ENCODE data around the gene CCDC110. TPM values are rescaled to one million over a fixed set of nuclear protein-coding genes. Genes with fewer than 3 reads are reported as not detected.
A peak's percentile ranks its signal among the peaks of the same experiment; 100 is the strongest.

The CCDC110 gene
- total and polyA plus RNA-seq, 11 donors = 0.19 to 2.6 (median 0.98) TPM

DNA sequence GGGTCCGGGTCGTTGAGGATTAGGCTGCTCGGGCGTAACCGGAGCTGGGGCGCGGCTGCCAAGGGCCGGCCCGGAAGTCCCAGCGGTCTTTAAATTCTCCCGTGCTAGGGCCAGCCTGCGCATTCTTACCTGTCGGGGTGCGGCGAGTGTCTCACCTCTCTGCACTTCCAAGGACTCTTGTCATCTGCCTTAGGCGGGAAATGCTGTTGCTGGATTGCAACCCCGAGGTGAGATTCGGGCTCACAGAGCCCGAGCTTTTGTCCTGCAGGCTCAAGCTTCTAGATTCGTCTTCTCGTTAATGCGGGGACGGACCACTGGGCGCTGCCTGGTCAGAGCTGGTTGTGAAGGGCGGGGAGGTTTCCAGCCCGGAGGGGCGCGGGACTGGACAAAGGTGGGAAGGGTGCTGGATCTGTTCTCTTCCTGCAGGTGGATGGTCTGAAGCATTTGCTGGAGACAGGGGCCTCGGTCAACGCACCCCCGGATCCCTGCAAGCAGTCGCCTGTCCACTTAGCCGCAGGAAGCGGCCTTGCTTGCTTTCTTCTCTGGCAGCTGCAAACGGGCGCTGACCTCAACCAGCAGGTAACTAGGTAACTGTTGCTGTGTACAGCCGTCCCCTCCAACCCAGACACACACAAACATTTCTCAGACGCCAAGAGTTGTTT, 74.7 kb downstream of the CCDC110 start, which contains the start of gene ANKRD37:
Gene ANKRD37 (plus strand): TSS at position 118 of the 662 bp plus-strand sequence. CDS start 83 bp downstream, at position 201.
- H3K27me3 ChIP-seq = no peaks in the 10 kb centered on the region
- peak; percentile 7 to 53 (median 28) for ATAC-seq
- H3K27ac ChIP-seq = peak within 1 kb of the TSS; percentile 98 to 100 (median 100)
- intact Hi-C loops (cut with DNase I) = loop anchor here (1.0 to 10.0 kb wide), 9 partner anchors 28 to 198 kb away; partner anchors contain the start of genes UFSP2 (in 4 of the 10), CFAP97 (in 3 of the 10) and SNX25 (in 3 of the 10)
- no peaks in the 10 kb centered on the region for H3K9me3 ChIP-seq
- 3 to 5% (median 4%) methylated on average over 30 to 38 of the region's 38 CpGs for WGBS, 4 donors
- peak; percentile 32 to 69 (median 56) for DNase-seq
- peaks cover 0 to 39% (median 31%) of the 10 kb centered on the region in 9 donors for H3K36me3 ChIP-seq
- peaks cover 0 to 46% (median 26%) of the 10 kb centered on the region in 12 donors for H3K4me1 ChIP-seq
- TF ChIP-seq POLR2A (IDR thresholded peaks at IDR 0.05) = no peak
- TF ChIP-seq, protein P1, sequence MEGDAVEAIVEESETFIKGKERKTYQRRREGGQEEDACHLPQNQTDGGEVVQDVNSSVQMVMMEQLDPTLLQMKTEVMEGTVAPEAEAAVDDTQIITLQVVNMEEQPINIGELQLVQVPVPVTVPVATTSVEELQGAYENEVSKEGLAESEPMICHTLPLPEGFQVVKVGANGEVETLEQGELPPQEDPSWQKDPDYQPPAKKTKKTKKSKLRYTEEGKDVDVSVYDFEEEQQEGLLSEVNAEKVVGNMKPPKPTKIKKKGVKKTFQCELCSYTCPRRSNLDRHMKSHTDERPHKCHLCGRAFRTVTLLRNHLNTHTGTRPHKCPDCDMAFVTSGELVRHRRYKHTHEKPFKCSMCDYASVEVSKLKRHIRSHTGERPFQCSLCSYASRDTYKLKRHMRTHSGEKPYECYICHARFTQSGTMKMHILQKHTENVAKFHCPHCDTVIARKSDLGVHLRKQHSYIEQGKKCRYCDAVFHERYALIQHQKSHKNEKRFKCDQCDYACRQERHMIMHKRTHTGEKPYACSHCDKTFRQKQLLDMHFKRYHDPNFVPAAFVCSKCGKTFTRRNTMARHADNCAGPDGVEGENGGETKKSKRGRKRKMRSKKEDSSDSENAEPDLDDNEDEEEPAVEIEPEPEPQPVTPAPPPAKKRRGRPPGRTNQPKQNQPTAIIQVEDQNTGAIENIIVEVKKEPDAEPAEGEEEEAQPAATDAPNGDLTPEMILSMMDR (IDR thresholded peaks at IDR 0.05) = no peak
- peak within 1 kb of the TSS; percentile 64 to 88 (median 77) for H3K4me3 ChIP-seq

DNA sequence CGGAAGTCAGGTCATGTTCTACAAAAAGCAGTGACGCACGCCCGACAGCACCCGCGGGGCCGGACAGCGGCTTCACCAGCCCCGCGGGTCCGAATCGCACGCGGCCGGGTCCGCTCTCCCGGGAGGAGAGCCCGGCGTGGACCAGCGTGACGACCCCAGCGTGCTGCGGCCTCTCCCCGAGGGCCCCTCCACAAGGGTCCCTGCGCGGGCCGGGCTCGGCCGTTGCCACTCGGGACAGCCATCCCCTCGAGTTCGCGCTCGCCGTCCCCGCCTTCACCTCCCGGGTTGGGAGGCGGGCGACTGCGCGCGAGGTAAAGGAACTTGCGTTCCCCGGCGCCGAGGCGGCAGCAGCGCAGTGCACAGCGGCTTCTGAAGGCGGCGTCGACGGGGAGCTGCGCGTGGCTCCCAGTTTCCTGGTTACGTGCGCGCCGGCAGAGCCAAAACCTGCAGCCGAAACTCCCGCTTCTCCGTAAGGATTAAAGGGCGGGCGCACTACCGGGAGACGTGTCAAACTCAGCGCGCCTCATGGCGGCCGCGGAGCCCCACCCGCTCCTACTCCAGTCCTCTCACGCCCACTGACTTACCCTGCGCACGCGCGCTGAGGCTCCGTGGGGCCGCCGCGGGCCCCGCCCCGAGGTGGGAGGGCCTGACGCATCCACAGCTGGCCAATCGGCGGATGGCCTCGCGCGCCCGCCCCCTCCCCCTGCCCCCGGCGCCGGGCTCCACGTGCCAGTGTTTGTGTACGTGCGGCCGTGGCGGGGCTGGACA, 75.4 kb downstream of the CCDC110 start:
- DNase-seq = peak; percentile 96 to 99 (median 97)
- H3K4me3 ChIP-seq = peak overlapping the region; percentile 64 to 88 (median 77)
- peak overlapping the region; percentile 98 to 100 (median 100) for H3K27ac ChIP-seq
- WGBS, 4 donors = 0 to 1% (median 0%) methylated on average over 50 to 98 of the region's 98 CpGs
- ATAC-seq = peak; percentile 92 to 98 (median 96)
- intact Hi-C loops (cut with DNase I) = loop anchor here (1.0 to 10.0 kb wide), 10 partner anchors 29 to 199 kb away; partner anchors contain the start of genes UFSP2 (in 4 of the 10), CFAP97 (in 3 of the 10) and SNX25 (in 3 of the 10)
- no peaks in the 10 kb centered on the region for H3K27me3 ChIP-seq
- peaks cover 0 to 32% (median 24%) of the 10 kb centered on the region in 9 donors for H3K36me3 ChIP-seq
- peak in 1 of 2 donors; percentile 67 for TF ChIP-seq POLR2A (IDR thresholded peaks at IDR 0.05)
- TF ChIP-seq, protein P1 (IDR thresholded peaks at IDR 0.05) = peak in 2 of 12 donors; percentile 10 to 17
- H3K4me1 ChIP-seq = peaks cover 0 to 46% (median 26%) of the 10 kb centered on the region in 12 donors
- H3K9me3 ChIP-seq = no peaks in the 10 kb centered on the region

GRCh38 chr4:185395238-185395955, 76.1 kb downstream of the CCDC110 start, which contains the start of gene LRP2BP:
Gene LRP2BP (minus strand): TSS chr4:185395924. CDS start chr4:185378186, 17,738 bp downstream.
- Histone ChIP-seq H3K4me3 (peak within 1 kb of the TSS; percentile 64 to 88 (median 77)), H3K4me1 (peaks cover 0 to 46% (median 26%) of the 10 kb centered on the region in 12 donors), H3K9me3 (no peaks in the 10 kb centered on the region), H3K36me3 (peaks cover 0 to 24% (median 16%) of the 10 kb centered on the region in 9 donors), H3K27me3 (no peaks in the 10 kb centered on the region), H3K27ac (peak within 1 kb of the TSS; percentile 98 to 100 (median 100))
- no peak for TF ChIP-seq POLR2A (IDR thresholded peaks at IDR 0.05)
- TF ChIP-seq, protein P1 (IDR thresholded peaks at IDR 0.05) = no peak
- ATAC-seq (no peak), DNase-seq (no peak)
- WGBS, 4 donors = 19 to 30% (median 24%) methylated on average over 12 of the region's 12 CpGs
- intact Hi-C loops (cut with DNase I) = loop anchor here in 8 of 10 donors (2.0 to 10.0 kb wide), 6 partner anchors 181 to 199 kb away; partner anchors contain the start of genes SNX25 (in 3 of the 8) and CFAP97 (in 2 of the 8)

Other genes starting within 250 kb of the CCDC110 start
- 1 to 10 TPM in 8 of 9 donors, under 1 TPM in 1; 0.80 to 3.5 (median 1.3) TPM for gene LRP2BP, start 75.8 kb downstream of the CCDC110 start, total RNA-seq
- 1 to 10 TPM in 1 of 2 donors, under 1 TPM in 1; 0.62 to 1.2 TPM for gene LRP2BP, start 75.8 kb downstream of the CCDC110 start, polyA plus RNA-seq
- 10 to 100 TPM in 7 of 9 donors, 1 to 10 TPM in 2; 8.4 to 21.3 (median 12.2) TPM for gene ANKRD37, start 74.9 kb downstream of the CCDC110 start, total RNA-seq
- 10 to 100 TPM; 11.8 to 30.6 TPM for gene ANKRD37, start 74.9 kb downstream of the CCDC110 start, polyA plus RNA-seq
- 10 to 100 TPM; 25.2 to 52.4 (median 35.1) TPM for gene UFSP2, start 45.8 kb downstream of the CCDC110 start, total RNA-seq
- 10 to 100 TPM; 17.7 to 35.0 TPM for gene UFSP2, start 45.8 kb downstream of the CCDC110 start, polyA plus RNA-seq
- gene PDLIM3, start 63.8 kb upstream of the CCDC110 start, total RNA-seq = 1,000 to 10,000 TPM in 1 of 9 donors, 100 to 1,000 TPM in 8; 111 to 1,156 (median 246) TPM
- gene PDLIM3, start 63.8 kb upstream of the CCDC110 start, polyA plus RNA-seq = 100 to 1,000 TPM; 187 to 367 TPM

Measured in heart left ventricle (tissue), 16 donors.